Right lobe of liver (tissue), 4 donors: ENCODE measurements around the gene RNF150.

Experiments
- POLR2A ChIP-seq: fragments of 450-650 bp; IDR thresholded peaks from one replicate; pipeline ENCODE4 v1.6.1; 2017; ENCODE audit warnings: antibody characterized with exemption, mild to moderate bottlenecking
- TF ChIP-seq, protein P1 (sequence below), 4 donors: fragments of 200-600 bp in 3 of 4; fragments of 450-650 bp in 1 of 4; IDR thresholded peaks; one replicate each; pipeline versions ENCODE4 v1.5.1 to v1.8.0; 2016 to 2022; ENCODE audit warnings: antibody characterized with exemption in 4 of 4, mild to moderate bottlenecking in 2 of 4
- donor health status: DM: no; HTN: no; CAD: no.
- donor health status: DM: no; HTN: no; CAD: no.
- donor health status: DM: no; HTN: yes; CAD: no.

DNA sequence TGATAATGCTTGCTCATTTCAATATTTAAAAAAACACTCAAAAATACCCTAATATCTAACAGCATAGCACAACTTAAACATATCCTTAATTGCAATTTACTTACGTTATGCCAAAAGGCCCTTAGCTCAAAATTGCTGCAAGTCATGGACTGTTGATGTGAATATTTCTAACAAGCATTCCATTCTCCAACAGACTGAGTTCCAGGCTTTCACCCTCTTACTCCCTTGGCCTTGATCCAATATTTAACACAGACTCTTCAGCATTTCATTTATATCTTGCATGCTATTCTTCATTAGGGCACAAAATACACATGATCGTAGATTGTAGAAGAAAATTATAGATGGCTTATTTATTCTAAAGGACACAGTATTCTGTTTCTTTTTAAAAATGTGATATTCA lies 96.5 kb downstream of the RNF150 start:
- TF ChIP-seq, protein P1, sequence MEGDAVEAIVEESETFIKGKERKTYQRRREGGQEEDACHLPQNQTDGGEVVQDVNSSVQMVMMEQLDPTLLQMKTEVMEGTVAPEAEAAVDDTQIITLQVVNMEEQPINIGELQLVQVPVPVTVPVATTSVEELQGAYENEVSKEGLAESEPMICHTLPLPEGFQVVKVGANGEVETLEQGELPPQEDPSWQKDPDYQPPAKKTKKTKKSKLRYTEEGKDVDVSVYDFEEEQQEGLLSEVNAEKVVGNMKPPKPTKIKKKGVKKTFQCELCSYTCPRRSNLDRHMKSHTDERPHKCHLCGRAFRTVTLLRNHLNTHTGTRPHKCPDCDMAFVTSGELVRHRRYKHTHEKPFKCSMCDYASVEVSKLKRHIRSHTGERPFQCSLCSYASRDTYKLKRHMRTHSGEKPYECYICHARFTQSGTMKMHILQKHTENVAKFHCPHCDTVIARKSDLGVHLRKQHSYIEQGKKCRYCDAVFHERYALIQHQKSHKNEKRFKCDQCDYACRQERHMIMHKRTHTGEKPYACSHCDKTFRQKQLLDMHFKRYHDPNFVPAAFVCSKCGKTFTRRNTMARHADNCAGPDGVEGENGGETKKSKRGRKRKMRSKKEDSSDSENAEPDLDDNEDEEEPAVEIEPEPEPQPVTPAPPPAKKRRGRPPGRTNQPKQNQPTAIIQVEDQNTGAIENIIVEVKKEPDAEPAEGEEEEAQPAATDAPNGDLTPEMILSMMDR (IDR thresholded peaks at IDR 0.05) = no peak
- TF ChIP-seq POLR2A = no peak
